ENCODE results near the gene DCTPP1. TPM values are rescaled to one million over a fixed set of nuclear protein-coding genes. Genes with fewer than 3 reads are reported as not detected.

DCTPP1 gene
- total and polyA plus RNA-seq, 2 of the 13 experiments (the other 11 are each of a cell fraction or from before 2014, with no cell fraction given) = 54.8 to 74.4 TPM

GRCh38 chr16:30430428-30430970, 669 bp upstream of the DCTPP1 start (continued):
- TF ChIP-seq ZBTB40 (IDR thresholded peaks at IDR 0.05) (no peak), ZBTB40 (CRISPR knock-in tag; IDR thresholded peaks at IDR 0.05) (peak; percentile 89; the same call in 1 of the 2 replicates), SNAPC2 (CRISPR knock-in tag; IDR thresholded peaks at IDR 0.05) (peak; percentile 83; the same call in 1 of the 2 replicates), KIAA2018 (CRISPR knock-in tag; IDR thresholded peaks at IDR 0.05; ENCODE audit: borderline replicate concordance) (no peak), ZFX (CRISPR knock-in tag; IDR thresholded peaks at IDR 0.05; ENCODE audit: low read depth) (peak; percentile 92), POLR2AphosphoS5 (IDR thresholded peaks at IDR 0.05; ENCODE audit: low read depth, low read length) (no peak), ZNF704 (CRISPR knock-in tag; IDR thresholded peaks at IDR 0.05; ENCODE audit: borderline replicate concordance) (0 out of 2 replicates have a peak, but pooled peaks have one; percentile 57), ZSCAN5A (CRISPR knock-in tag; IDR thresholded peaks at IDR 0.05; ENCODE audit: borderline replicate concordance) (peak; percentile 88)

All from HepG2 (cell line).